ENCODE data around the gene SFXN5.
A peak's percentile ranks its signal among the peaks of the same experiment; 100 is the strongest.

The SFXN5 gene

DNA sequence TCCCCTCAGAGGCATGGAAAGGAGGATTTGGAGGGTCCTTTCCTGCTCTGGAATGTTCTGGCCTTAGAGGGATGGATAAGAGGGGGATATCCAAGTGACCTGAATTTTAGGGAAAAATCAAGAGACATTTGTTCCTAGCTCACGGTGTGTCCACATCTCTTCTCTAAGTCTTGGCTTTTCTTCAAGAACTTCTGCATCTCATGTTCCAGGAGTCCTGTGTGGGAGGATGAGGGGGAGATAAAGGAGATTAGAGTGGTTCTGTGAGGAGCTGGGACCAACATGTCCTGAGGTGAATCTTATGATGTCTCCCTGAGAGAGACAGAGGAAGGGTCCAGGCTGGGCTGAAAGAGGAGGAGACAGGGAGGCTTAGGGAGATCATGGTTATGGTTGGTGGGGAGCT lies 142.5 kb downstream of the SFXN5 start:
- Histone ChIP-seq H3K4ac (ENCODE audit: low read depth, low read length) (no peak overlapping the region), H4K5ac (ENCODE audit: low read length) (no peak overlapping the region), H3K36me3 (ENCODE audit: control insufficient read depth, insufficient read depth, low read length) (no peaks in the 10 kb centered on the region), H3K27me3 (ENCODE audit: insufficient read depth, low read length, poor library complexity) (peaks cover 39% of the 10 kb centered on the region), H3K4me3 (ENCODE audit: low read length) (no peak overlapping the region), H3K23ac (ENCODE audit: low read length) (no peak overlapping the region), H4K8ac (ENCODE audit: low read depth, low read length) (no peak overlapping the region), H3K79me2 (ENCODE audit: control insufficient read depth, insufficient read depth, low read length) (no peaks in the 10 kb centered on the region), H3K27ac (ENCODE audit: low read depth, low read length) (no peak overlapping the region), H2BK15ac (replicated peaks; ENCODE audit: low read depth) (no peak overlapping the region), H3K56ac (ENCODE audit: low read length) (no peak overlapping the region), H3K18ac (ENCODE audit: low read length) (no peak overlapping the region), H2BK5ac (ENCODE audit: low read length) (no peak overlapping the region), H3K4me1 (ENCODE audit: control insufficient read depth, low read depth, low read length) (no peaks in the 10 kb centered on the region), H3K9ac (ENCODE audit: low read length) (no peak overlapping the region), H3K79me1 (ENCODE audit: low read length) (no peaks in the 10 kb centered on the region), H2BK120ac (ENCODE audit: low read depth, low read length) (no peak overlapping the region), H3K4me2 (ENCODE audit: low read length) (no peak overlapping the region), H2AK5ac (ENCODE audit: low read length) (no peak overlapping the region)
- WGBS (ENCODE audit: extremely low coverage, insufficient coverage, low lambda C conversion rate) = no CpG with 5 or more reads among the region's 1 CpG
- no peak for DNase-seq

DNA sequence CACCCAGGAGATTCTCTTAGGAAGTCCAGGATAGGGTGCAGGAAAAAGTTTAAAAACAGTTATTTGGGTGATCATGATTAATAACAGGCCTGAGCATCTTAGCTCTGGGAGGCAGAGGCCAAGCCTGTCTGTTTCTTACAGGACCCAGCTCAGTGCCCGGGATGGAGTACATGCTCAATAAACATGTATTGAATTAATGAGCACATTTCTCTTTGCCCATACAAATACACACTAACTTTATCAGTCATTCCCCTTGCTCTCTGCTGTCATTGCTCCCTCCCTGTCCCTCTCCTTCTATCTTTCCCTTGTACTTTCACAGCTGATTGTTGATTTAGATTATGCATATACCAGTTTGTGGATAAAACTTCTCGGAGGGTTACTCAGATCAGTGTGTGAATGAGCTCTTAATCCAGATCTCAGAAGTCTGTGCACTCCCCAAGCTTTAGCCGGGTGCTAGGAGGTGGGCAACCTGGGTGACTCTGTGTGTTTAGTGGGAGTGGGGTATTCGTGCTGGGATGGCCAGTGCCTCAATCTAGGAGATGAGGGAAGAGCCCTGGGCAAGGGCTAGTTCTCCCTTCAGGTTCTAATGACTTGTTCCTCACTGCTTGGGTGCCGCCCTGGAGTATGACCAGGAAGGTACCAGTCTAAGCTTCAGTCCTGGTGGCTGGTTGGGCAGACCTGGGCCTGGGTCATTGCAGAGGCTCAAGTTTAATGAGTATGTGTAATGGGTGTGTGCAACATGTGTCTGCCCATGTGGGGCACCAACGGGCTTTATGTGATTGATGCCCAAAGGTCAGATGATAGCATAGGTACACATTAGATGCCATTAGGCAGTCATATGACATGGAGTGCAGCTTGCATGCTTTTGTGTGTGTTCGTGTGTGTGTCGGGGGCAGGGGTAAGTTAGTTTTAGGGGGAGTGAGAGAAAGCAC lies 143.6 kb downstream of the SFXN5 start:
- H3K9ac ChIP-seq (ENCODE audit: low read length) = no peak overlapping the region
- H3K56ac ChIP-seq (ENCODE audit: low read length) = no peak overlapping the region
- no peak overlapping the region for H2BK5ac ChIP-seq (ENCODE audit: low read length)
- H4K8ac ChIP-seq (ENCODE audit: low read depth, low read length) = no peak overlapping the region
- H3K18ac ChIP-seq (ENCODE audit: low read length) = no peak overlapping the region
- no peak overlapping the region for H4K5ac ChIP-seq (ENCODE audit: low read length)
- no peak overlapping the region for H2BK15ac ChIP-seq (replicated peaks; ENCODE audit: low read depth)
- no peak overlapping the region for H3K4me3 ChIP-seq (ENCODE audit: low read length)
- no peaks in the 10 kb centered on the region for H3K36me3 ChIP-seq (ENCODE audit: control insufficient read depth, insufficient read depth, low read length)
- no peaks in the 10 kb centered on the region for H3K79me2 ChIP-seq (ENCODE audit: control insufficient read depth, insufficient read depth, low read length)
- no peaks in the 10 kb centered on the region for H3K4me1 ChIP-seq (ENCODE audit: control insufficient read depth, low read depth, low read length)
- H2AK5ac ChIP-seq (ENCODE audit: low read length) = no peak overlapping the region
- no peak for DNase-seq
- no peak overlapping the region for H2BK120ac ChIP-seq (ENCODE audit: low read depth, low read length)
- H3K79me1 ChIP-seq (ENCODE audit: low read length) = no peaks in the 10 kb centered on the region
- no peak overlapping the region for H3K4me2 ChIP-seq (ENCODE audit: low read length)
- no peak overlapping the region for H3K27ac ChIP-seq (ENCODE audit: low read depth, low read length)
- no peak overlapping the region for H3K23ac ChIP-seq (ENCODE audit: low read length)
- peaks cover 49% of the 10 kb centered on the region for H3K27me3 ChIP-seq (ENCODE audit: insufficient read depth, low read length, poor library complexity)
- H3K4ac ChIP-seq (ENCODE audit: low read depth, low read length) = no peak overlapping the region
- no CpG with 5 or more reads among the region's 8 CpGs for WGBS (ENCODE audit: extremely low coverage, insufficient coverage, low lambda C conversion rate)

DNA sequence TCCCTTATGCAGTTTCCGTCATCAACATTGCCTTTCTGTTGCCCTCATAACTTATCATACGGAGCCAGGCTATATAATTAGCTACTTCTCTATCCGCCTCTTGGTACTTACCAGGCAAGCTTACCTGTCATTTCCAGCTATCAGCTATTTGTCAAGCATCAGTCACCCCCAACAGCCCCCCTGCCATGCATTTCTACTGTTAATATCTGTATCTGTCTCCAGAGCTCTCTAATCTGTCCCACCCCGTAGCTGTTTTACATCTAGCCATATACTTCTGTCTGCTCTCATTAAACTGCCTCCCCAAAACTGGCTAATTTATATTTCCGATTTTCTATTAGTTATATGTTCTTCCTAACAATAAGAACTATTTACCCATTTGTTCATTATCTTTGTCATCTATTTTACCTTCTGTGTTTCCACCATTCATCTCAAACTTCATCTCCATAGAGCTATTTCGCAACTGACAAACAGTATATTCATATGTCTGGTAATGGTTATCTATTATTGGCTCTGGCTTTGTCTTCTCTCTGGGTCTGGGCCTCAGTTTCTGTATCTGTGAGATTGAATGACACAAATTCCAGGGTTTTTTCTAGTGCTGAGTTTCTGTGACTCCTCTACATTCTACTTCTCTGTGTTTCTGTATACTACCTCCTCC lies 144.6 kb downstream of the SFXN5 start:
- H3K9ac ChIP-seq (ENCODE audit: low read length) = no peak overlapping the region
- H3K23ac ChIP-seq (ENCODE audit: low read length) = no peak overlapping the region
- no peak overlapping the region for H3K56ac ChIP-seq (ENCODE audit: low read length)
- no CpG with 5 or more reads among the region's 6 CpGs for WGBS (ENCODE audit: extremely low coverage, insufficient coverage, low lambda C conversion rate)
- no peak for DNase-seq
- no peaks in the 10 kb centered on the region for H3K4me1 ChIP-seq (ENCODE audit: control insufficient read depth, low read depth, low read length)
- H4K5ac ChIP-seq (ENCODE audit: low read length) = no peak overlapping the region
- H3K27ac ChIP-seq (ENCODE audit: low read depth, low read length) = no peak overlapping the region
- no peaks in the 10 kb centered on the region for H3K79me2 ChIP-seq (ENCODE audit: control insufficient read depth, insufficient read depth, low read length)
- no peaks in the 10 kb centered on the region for H3K36me3 ChIP-seq (ENCODE audit: control insufficient read depth, insufficient read depth, low read length)
- no peak overlapping the region for H2BK120ac ChIP-seq (ENCODE audit: low read depth, low read length)
- no peak overlapping the region for H3K4me3 ChIP-seq (ENCODE audit: low read length)
- H2BK5ac ChIP-seq (ENCODE audit: low read length) = no peak overlapping the region
- no peak overlapping the region for H3K18ac ChIP-seq (ENCODE audit: low read length)
- no peaks in the 10 kb centered on the region for H3K79me1 ChIP-seq (ENCODE audit: low read length)
- no peak overlapping the region for H3K4me2 ChIP-seq (ENCODE audit: low read length)
- peaks cover 58% of the 10 kb centered on the region for H3K27me3 ChIP-seq (ENCODE audit: insufficient read depth, low read length, poor library complexity)
- H4K8ac ChIP-seq (ENCODE audit: low read depth, low read length) = no peak overlapping the region
- no peak overlapping the region for H2BK15ac ChIP-seq (replicated peaks; ENCODE audit: low read depth)
- no peak overlapping the region for H2AK5ac ChIP-seq (ENCODE audit: low read length)
- no peak overlapping the region for H3K4ac ChIP-seq (ENCODE audit: low read depth, low read length)

DNA sequence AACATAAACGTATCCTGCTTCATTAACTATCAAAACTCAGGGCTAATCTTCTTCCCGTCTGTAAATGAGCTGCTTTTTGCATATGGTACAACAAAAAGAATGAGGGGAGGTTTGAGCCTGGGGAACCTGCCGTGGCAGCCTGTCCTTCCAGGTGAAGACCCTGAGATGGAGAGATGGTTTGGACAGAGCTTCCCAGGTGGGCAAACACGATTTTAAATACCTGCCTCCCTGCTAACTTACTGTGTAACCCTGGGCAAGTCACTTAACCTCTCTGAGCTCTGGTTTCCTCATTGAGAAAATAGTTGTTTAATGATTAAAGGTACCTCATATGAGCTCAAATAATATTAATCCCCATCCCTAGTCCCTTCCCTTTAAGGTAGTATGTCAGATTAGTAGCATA lies 145.1 kb downstream of the SFXN5 start:
- Histone ChIP-seq H3K56ac (ENCODE audit: low read length) (no peak overlapping the region), H2BK15ac (replicated peaks; ENCODE audit: low read depth) (no peak overlapping the region), H3K23ac (ENCODE audit: low read length) (no peak overlapping the region), H4K5ac (ENCODE audit: low read length) (no peak overlapping the region), H4K8ac (ENCODE audit: low read depth, low read length) (no peak overlapping the region), H3K27me3 (ENCODE audit: insufficient read depth, low read length, poor library complexity) (peaks cover 64% of the 10 kb centered on the region), H3K36me3 (ENCODE audit: control insufficient read depth, insufficient read depth, low read length) (no peaks in the 10 kb centered on the region), H3K27ac (ENCODE audit: low read depth, low read length) (no peak overlapping the region), H3K79me2 (ENCODE audit: control insufficient read depth, insufficient read depth, low read length) (no peaks in the 10 kb centered on the region), H3K4me2 (ENCODE audit: low read length) (no peak overlapping the region), H3K4me1 (ENCODE audit: control insufficient read depth, low read depth, low read length) (no peaks in the 10 kb centered on the region), H2BK120ac (ENCODE audit: low read depth, low read length) (no peak overlapping the region), H2AK5ac (ENCODE audit: low read length) (no peak overlapping the region), H3K4ac (ENCODE audit: low read depth, low read length) (no peak overlapping the region), H3K18ac (ENCODE audit: low read length) (no peak overlapping the region), H3K9ac (ENCODE audit: low read length) (no peak overlapping the region), H2BK5ac (ENCODE audit: low read length) (no peak overlapping the region), H3K4me3 (ENCODE audit: low read length) (no peak overlapping the region), H3K79me1 (ENCODE audit: low read length) (no peaks in the 10 kb centered on the region)
- DNase-seq = no peak
- no CpG with 5 or more reads among the region's 4 CpGs for WGBS (ENCODE audit: extremely low coverage, insufficient coverage, low lambda C conversion rate)

DNA sequence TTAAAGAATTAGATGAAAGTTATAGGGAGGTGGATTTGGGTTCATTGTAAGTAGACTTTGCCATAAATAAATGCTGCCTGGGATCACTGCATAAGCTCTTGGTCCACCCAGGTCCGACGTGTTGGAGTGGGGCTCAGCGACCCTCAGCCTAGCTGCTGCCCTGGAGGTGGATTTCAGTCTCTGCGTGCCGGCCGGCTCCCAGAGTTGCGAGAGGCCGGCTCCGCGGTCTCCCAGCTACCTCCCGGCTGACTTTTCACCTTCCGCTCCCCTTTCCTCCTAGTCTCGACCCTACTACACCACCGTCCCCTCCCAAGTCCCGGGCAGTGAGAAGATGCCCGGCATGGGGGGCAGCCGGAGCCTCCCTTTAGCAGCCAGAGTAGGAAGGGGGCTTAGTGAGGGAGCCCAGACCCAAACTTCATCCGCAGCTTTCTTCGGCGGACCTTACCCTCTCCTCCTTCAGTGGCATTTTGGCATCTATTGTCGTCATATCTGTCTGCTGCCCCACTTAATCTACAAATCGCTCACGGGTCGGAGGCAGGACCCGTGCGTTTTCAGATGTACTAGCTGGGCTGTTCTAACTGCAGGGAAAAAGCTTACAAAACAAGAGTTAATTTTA lies 146.1 kb downstream of the SFXN5 start:
- Histone ChIP-seq H4K5ac (ENCODE audit: low read length) (no peak overlapping the region), H2BK15ac (replicated peaks; ENCODE audit: low read depth) (no peak overlapping the region), H3K36me3 (ENCODE audit: control insufficient read depth, insufficient read depth, low read length) (no peaks in the 10 kb centered on the region), H3K4ac (ENCODE audit: low read depth, low read length) (no peak overlapping the region), H3K79me2 (ENCODE audit: control insufficient read depth, insufficient read depth, low read length) (no peaks in the 10 kb centered on the region), H2AK5ac (ENCODE audit: low read length) (no peak overlapping the region), H3K79me1 (ENCODE audit: low read length) (no peaks in the 10 kb centered on the region), H3K9ac (ENCODE audit: low read length) (no peak overlapping the region), H3K56ac (ENCODE audit: low read length) (no peak overlapping the region), H2BK5ac (ENCODE audit: low read length) (no peak overlapping the region), H3K4me3 (ENCODE audit: low read length) (no peak overlapping the region), H3K27ac (ENCODE audit: low read depth, low read length) (no peak overlapping the region), H3K4me1 (ENCODE audit: control insufficient read depth, low read depth, low read length) (no peaks in the 10 kb centered on the region), H3K27me3 (ENCODE audit: insufficient read depth, low read length, poor library complexity) (peaks cover 73% of the 10 kb centered on the region), H3K4me2 (ENCODE audit: low read length) (no peak overlapping the region), H4K8ac (ENCODE audit: low read depth, low read length) (no peak overlapping the region), H3K18ac (ENCODE audit: low read length) (no peak overlapping the region), H2BK120ac (ENCODE audit: low read depth, low read length) (no peak overlapping the region), H3K23ac (ENCODE audit: low read length) (peak overlapping the region; percentile 4)
- DNase-seq = no peak
- no CpG with 5 or more reads among the region's 26 CpGs for WGBS (ENCODE audit: extremely low coverage, insufficient coverage, low lambda C conversion rate)

Data from mesendoderm (in vitro differentiated cells).